Upper lobe of left lung (tissue), 4 donors: ENCODE results near the gene ASTN2.

ENCODE experiments used
- EP300 ChIP-seq, 4 donors: sonication (generic); formaldehyde crosslinking; IDR thresholded peaks; one replicate each; pipeline ENCODE4 v1.5.1; 2017; ENCODE audit warnings: antibody characterized with exemption in 4 of 4, control low read depth in 2 of 4
- POLR2A ChIP-seq, 4 donors: fragments of 450-650 bp; IDR thresholded peaks; one replicate each; pipeline ENCODE4 v1.5.1; 2016 to 2017; ENCODE audit warnings: antibody characterized with exemption in 4 of 4, mild to moderate bottlenecking in 2 of 4
- TF ChIP-seq, protein P1 (sequence below), 6 experiments: fragments of 450-650 bp in 4 of 6; fragments of 200-600 bp in 2 of 6; sonication (generic) in 2 of 6; IDR thresholded peaks; one replicate each; pipeline ENCODE4 v1.5.1; 2016 to 2019; ENCODE audit warnings: antibody characterized with exemption in 6 of 6

DNA sequence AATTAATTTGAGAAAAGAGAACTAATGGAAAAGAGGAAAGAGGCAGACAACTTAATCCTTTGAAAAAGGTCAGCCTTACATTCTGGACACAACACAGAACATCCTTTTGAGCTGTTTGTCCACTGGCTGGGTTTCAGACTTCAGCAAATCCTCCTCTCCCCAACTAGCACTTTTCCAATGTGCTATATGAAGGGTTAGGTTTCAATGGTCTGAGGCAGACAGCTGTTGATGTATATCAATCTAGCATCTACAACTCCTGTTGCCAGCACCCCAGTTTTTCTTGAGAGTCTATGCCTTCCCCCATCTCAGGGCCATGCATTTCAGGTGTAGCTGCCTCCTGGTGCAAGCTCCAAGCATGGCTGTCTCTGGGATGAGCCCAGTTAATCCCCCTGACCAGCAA is 553.5 kb downstream of the ASTN2 start:
- TF ChIP-seq, protein P1, sequence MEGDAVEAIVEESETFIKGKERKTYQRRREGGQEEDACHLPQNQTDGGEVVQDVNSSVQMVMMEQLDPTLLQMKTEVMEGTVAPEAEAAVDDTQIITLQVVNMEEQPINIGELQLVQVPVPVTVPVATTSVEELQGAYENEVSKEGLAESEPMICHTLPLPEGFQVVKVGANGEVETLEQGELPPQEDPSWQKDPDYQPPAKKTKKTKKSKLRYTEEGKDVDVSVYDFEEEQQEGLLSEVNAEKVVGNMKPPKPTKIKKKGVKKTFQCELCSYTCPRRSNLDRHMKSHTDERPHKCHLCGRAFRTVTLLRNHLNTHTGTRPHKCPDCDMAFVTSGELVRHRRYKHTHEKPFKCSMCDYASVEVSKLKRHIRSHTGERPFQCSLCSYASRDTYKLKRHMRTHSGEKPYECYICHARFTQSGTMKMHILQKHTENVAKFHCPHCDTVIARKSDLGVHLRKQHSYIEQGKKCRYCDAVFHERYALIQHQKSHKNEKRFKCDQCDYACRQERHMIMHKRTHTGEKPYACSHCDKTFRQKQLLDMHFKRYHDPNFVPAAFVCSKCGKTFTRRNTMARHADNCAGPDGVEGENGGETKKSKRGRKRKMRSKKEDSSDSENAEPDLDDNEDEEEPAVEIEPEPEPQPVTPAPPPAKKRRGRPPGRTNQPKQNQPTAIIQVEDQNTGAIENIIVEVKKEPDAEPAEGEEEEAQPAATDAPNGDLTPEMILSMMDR (IDR thresholded peaks at IDR 0.05) = no peak
- TF ChIP-seq POLR2A (IDR thresholded peaks at IDR 0.05) = no peak
- no peak for TF ChIP-seq EP300 (IDR thresholded peaks at IDR 0.05)
